ENCODE results near the gene SARDH.
"Not testable (repeated sequence)": the region's sequence is repeated elsewhere in the genome, so short reads cannot be mapped to it uniquely, and the experiment has no call there.

The SARDH gene

GRCh38 chr9:133777068-133777791 is 39.1 kb upstream of the SARDH start:
- DNase-seq (ENCODE audit: low spot score) = no peak

- DNase-seq (ENCODE audit: low spot score) = no peak
Measured at GRCh38 chr9:133775951-133776905, 38.1 kb upstream of the SARDH start.

- DNase-seq (ENCODE audit: low spot score) = no peak
Measured at GRCh38 chr9:133775291-133775690, 37.1 kb upstream of the SARDH start.

- DNase-seq (ENCODE audit: low spot score) = no peak
Measured at GRCh38 chr9:133774799-133775198, 36.6 kb upstream of the SARDH start.

GRCh38 chr9:133773889-133774655 is 35.9 kb upstream of the SARDH start:
- DNase-seq (ENCODE audit: low spot score) = peak; percentile 32

GRCh38 chr9:133772581-133772980 is 34.4 kb upstream of the SARDH start:
- DNase-seq (ENCODE audit: low spot score) = no peak

GRCh38 chr9:133771486-133772482 is 33.6 kb upstream of the SARDH start:
- no peak for DNase-seq (ENCODE audit: low spot score)

GRCh38 chr9:133770076-133770777 is 32.1 kb upstream of the SARDH start:
- no peak for DNase-seq (ENCODE audit: low spot score)

- no peak for DNase-seq (ENCODE audit: low spot score)
Measured at GRCh38 chr9:133769511-133770075, 31.4 kb upstream of the SARDH start.

- no peak for DNase-seq (ENCODE audit: low spot score)
Measured at GRCh38 chr9:133768859-133769510, 30.8 kb upstream of the SARDH start.

- no peak for DNase-seq (ENCODE audit: low spot score)
Measured at GRCh38 chr9:133768371-133768858, 30.3 kb upstream of the SARDH start.

- no peak for DNase-seq (ENCODE audit: low spot score)
Measured at GRCh38 chr9:133767625-133768024, 29.5 kb upstream of the SARDH start.

GRCh38 chr9:133767008-133767407 is 28.9 kb upstream of the SARDH start:
- no peak for DNase-seq (ENCODE audit: low spot score)

GRCh38 chr9:133766234-133766633 is 28.1 kb upstream of the SARDH start:
- DNase-seq (ENCODE audit: low spot score) = not testable (repeated sequence)

GRCh38 chr9:133763272-133764183 is 25.4 kb upstream of the SARDH start:
- DNase-seq (ENCODE audit: low spot score) = no peak

- DNase-seq (ENCODE audit: low spot score) = no peak
Measured at GRCh38 chr9:133762488-133763271, 24.5 kb upstream of the SARDH start.

GRCh38 chr9:133761641-133762248 is 23.6 kb upstream of the SARDH start:
- DNase-seq (ENCODE audit: low spot score) = no peak

Measured in SK-N-DZ (cell line).